GM19099 (cell line): ENCODE measurements around the gene TNS3.

ENCODE experiments used
- POLR2A ChIP-seq: IDR thresholded peaks from 3 replicates; pipeline ENCODE4 v1.6.1; 2011; ENCODE audit warnings: low read depth; ENCODE audit not compliant: insufficient read length; ENCODE audit errors: extremely low read depth

The TNS3 gene

DNA sequence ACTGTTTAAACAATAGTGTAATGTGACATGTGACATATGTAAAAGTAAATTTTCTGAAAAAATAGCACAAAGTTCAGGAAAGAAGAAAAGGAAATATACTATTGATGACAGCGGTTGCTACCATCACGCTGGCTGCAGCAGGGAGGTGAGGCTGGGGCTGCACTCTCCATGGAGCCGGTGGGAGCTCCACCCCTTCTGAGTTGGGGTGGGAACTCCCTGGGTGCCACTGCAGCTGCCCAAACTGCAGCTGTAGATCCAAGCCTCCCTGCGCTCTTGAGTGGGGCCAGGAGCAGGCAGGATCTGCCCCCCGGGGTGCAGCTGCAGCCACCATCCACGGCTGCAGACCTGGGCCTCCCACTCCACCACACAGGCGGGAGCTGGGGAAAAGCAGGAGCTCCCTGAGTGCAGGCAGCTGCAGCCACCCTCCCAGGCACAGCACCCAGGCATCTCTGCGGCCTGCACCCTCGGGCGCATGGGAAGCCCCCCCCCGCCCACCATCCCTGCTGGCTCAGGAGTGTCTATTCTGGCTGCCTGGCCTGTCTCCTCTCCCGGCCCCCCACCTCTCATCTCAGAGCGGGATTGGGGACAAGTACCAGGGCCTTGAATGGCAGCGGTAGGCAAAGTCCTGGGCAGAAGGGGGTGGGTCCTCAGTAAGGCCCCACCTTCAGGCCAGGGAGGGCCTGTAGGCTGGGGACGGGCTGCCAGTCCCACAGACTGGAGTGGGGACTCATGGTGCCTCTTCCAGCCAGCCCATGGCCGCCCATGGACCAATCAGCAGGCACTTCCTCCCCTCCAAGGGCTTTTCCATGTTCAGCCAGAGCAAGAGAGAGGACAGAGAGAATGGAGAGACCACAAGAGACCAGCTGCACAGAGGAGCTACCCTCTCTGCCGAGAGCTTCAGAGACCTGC is 50.1 kb downstream of the TNS3 start:
- no peak for TF ChIP-seq POLR2A

DNA sequence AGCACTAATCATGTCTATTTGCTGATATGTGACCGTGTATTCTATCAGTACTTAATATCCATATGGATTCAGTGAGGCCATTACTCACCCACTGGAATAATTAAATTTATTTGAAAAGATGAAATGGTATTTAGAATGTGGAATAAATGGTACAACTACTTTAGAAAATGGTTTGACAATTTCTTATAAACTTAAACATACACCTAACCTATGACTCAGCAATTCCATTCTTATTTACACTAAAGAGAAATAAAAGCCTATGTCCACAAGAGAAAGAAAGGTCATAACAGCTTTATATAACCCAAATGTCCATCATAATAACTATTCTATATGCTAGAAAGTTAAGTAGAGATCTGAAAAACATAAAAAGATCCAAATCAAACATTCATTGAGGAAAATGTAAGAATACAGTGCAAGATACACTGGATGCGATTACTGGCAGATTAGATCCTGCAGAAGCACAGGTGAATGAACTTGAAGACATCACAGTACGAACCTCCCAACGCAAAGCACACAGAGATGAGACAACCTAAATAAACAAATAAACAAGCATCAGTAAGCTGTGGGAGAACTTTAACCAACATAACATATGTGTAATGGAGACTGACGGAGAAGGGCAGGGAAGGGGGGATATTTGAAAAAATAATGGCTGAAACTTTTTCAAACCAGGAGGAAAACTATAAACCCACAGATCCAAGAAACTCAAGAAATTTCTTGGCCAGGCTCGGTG is 51.9 kb downstream of the TNS3 start:
- TF ChIP-seq POLR2A, result no peak

DNA sequence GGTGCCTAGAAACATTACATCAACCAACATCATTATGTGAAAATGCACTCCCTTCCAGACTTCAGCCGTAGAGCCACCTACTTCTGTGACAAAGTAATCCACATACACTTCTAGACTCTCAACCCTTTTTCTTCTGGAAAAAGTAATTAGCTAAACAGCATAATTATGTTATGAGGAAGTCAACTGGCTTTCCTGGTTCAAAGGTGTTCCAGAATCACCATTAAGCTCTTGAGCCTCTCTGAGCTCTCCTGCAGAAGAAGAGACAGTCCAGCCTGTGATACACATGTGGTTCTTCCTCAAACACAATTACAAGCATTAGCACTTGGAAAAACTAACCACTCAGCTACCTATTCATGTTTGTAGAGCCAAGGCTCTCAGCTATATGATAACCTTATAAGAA is 52.5 kb downstream of the TNS3 start:
- no peak for TF ChIP-seq POLR2A

DNA sequence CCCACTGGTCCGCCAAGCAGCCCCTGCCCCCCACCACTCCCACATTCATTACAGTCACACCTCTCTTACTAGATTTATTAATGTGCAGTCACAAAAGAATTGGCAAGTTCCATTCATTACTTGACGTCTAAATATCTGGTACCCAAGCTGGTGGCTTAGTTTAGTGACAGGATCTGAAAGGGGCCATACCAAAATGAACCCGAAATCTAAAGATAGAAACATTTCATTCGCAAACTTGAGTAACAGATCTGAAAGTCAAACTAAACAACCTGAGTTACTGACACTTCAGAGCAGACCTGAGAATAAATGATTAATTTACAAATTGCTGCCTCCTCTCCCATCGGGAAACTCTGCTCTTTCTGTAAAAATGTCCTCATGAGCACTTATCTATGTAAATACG is 53.4 kb downstream of the TNS3 start:
- no peak for TF ChIP-seq POLR2A

DNA sequence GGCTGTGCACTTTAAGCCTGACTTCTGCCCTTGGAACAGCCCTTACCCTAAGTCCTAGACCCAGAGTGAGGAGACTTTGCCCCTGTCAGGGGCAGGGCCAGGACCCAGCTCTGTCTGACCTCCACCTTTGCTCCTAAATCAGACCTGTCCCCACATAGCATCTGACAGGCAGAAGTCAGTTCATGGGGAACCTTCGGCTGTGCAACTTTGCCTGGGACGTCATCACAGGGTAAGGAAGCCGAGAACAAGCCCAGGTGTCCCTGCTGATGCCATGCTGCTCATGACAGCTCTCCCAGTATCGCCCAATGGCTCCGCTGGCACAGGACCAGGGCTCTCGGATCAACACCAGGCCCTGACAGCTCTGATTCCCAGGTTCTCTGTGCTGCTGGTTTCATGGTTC is 55.4 kb downstream of the TNS3 start:
- TF ChIP-seq POLR2A, result no peak

DNA sequence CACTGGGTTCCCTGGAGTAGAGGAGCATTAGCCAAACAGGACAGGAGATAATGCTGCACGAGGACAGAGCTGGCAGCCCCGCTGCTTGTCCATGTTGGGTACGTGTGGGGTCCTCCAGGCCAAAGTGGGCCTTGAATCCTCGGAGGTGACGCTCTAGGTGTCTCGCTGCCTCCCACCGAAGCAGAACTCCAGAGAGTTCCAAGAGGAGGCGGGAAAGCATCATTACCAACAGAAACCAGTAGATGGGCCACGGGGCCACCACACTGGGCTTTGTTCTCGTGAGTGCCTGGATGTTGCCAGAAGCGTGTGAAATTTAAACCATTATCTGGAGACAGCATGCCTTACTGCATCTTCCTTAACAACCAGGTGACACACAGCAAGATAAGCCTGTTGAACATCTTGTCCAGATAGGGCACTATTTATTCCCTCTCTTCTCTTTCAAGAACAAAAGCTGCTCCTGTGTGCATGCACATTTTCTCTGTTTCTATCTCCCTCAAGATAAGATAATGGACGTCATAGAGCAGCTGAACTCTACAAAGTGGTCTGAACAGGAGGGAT is 56.8 kb downstream of the TNS3 start:
- no peak for TF ChIP-seq POLR2A

DNA sequence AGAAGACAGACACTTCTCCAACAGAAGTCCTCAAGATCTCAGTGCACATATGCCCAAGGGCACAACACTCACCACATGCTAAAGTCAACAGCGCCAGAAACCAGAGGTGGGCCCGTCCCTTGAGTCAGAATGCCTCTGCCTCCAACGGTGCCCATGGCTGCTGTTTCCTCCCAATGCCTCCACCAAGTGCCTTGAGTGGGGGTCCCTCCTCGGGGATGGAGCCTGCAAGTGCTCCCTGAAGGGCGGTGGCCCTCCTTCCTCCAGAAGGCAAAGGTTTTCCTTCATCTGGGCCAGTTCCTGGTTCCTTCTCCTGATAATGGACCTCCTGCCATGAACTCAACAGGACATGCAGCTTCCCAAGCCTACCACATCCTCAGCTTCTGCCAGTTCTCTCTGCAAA is 58.5 kb downstream of the TNS3 start:
- TF ChIP-seq POLR2A, result no peak

DNA sequence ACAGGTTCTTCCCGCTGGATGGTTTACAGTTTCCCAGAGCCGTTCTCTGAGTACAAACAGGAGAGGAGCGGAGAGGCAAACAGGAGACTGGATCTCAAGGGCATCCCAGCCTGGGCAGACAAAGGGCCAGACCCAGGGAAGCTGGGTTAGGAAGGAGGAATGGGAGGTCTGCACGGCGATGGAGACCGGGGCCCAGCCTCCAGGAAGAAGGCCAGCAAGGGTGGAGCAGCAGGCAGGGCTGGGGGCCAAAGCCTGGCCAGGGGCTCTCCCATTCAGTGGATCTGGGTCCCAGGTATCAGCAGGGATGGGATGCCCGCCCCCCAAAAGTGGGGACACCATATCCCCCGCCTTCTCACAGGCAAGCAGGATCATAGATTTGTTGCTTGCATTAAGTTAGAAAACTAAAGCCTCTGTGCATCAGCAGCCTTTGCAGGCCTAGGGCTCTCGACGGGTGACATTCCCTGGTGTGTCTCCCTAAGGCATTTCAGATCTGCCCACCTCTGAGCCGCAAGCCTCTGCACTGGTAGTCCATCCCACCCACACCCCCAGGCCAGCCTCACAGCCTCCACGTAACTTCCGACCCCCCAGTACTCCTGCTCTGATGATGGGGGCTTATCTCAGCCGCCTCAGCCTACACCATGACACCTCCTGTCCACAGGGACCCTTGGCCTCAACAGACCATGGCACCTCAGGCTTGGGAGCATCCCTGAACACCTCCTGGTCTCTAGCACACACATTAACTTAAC is 59.9 kb downstream of the TNS3 start:
- no peak for TF ChIP-seq POLR2A

DNA sequence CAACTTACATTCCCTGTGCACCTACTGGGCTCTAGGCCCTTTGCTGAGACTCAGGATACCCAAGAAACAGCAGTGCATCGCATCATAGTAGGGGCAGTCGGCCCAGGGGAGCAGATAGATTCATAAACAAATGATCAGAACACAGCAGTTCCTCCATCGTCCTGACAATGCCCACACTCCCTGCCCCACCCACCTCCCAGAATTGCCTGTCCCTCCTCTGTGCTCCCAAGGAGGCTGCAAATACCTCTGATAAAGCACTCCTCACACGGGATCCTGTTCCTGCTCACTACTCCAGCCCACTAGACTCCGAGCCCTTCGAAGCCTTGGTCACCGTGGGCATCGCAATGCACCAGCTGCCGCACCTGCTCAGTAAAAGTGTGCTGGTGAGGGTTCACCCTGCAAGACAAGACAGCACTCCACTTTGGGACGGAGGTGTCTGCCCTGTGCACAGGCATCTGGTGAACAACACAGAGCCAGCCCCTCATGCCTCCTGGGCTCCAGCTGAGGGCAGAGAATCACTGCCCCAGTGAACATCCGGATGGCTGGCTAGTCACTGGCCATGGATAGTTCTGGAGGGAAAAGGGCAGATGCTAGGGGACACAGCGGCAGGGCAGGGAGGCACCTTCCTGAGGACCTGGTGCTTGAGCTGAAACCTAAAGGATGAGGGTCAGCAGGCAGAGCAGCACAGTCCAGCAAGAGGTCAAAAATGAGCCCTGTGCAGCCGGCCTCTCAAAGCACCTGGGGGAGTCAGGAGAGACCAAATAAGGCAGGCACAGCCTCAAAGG is 60.7 kb downstream of the TNS3 start:
- no peak for TF ChIP-seq POLR2A

DNA sequence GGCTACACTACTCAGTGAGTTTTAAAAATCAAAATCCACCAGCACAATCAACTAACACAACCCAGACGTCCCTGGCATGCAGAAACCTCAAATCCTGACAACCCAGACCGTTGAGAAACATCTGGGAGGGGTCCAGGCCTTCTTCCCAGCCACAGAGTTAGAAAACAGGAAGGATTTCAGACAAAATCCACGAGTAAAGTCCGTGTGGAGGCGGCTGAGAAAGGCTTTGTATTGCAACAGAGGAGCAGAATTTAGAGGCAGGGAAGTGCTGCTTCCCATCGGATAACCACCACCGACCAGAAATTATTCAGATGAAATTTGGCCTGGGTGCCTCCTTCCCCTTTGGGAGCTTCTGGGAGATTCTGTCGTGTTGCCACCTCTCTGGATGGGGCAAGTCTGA is 61.5 kb downstream of the TNS3 start:
- TF ChIP-seq POLR2A, result no peak

DNA sequence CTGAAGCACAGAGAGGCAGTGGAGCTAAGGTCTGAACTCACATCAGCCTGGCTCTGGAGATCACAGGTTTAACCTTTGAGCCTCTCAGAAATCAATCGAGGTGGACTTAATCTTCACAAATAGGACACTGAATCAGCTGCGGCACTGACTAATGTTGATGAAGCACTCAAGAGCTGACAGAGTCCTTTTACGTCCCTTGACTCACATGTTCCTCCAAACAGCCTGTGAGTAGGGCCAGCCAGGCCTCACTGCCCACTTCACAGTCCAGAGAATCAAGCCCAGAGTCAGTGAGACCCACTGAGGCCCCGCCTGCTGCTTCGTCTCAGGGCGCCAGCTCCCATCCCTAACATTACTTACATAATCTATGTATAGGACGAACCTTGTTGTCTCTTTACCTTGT is 63.1 kb downstream of the TNS3 start:
- no peak for TF ChIP-seq POLR2A

DNA sequence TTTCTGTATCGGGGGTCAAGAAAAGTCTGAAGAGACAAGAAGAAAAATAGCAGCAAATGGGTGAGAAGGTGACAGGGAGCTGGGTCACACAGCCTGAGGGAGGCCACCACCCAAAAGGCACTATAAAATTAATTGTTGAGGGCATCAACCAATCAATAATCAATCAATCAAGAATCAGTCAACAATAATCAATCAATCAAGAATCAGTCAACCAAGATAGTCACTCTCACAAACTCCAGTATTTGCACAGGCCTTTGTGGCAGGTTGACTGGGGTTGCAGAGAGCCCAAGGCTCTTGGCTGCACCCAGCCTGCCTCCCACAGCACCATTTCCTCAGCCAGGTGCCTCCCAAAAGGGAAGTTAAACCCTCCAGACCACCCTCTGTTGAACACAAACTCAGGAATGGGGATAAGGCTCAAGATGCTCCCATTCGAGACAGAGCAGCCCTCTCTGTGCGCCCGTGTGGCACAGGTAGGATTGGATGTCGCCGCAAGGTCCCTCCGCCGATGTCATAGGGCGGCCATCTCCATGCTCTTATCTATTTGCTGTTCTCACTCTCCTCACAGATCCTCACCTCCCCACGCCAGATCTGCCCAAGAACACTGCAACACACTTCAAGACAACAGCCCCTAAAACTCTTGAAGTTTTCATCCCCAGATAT is 64.0 kb downstream of the TNS3 start:
- no peak for TF ChIP-seq POLR2A

DNA sequence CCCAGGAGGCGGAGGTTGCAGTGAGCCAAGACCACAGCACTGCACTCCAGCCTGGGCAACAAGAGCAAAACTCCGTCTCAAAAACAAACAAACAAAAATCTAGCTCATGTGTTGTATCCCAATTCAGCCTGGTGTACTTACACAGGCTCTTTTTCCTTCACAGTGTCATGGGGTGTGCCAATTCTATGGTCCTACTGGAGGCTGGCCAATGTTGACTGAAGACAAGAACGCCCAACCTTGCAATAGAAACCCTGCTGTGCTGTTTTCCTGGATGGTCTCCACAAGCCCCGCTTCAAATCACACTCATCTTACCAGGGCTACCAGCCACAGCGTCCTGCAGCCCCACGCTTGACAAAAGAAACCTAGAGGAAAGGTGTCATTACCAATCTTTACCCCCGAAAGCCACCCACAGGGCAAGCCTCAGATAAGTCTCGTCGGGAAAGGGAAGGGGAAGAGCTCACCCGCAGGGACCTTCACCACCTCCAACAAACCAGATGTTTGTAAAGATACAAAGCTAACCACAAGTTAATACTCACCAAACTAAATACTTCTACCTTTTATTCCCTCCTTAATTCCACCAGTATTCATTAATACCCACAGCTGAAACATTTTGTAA is 64.8 kb downstream of the TNS3 start:
- no peak for TF ChIP-seq POLR2A
